H9 (cell line): ENCODE measurements around the gene BAZ2A. TPM values are rescaled to one million over a fixed set of nuclear protein-coding genes. Genes with fewer than 3 reads are reported as not detected.

ENCODE experiments used
- DNase-seq: peaks from one replicate; pipeline ENCODE4 v3.0.0-alpha.2; 2017
- H2AFZ ChIP-seq: one replicate; pipeline ENCODE4 v1.6.1; 2013; ENCODE audit warnings: mild to moderate bottlenecking, low read length, control low read depth, moderate library complexity
- H2AK5ac ChIP-seq: 2 replicates; pipeline ENCODE4 v1.6.1; 2013; ENCODE audit warnings: low read length, control low read depth, mixed read lengths; ENCODE audit not compliant: insufficient read length
- H2BK120ac ChIP-seq: one replicate; pipeline ENCODE4 v1.6.1; 2013; ENCODE audit warnings: low read depth, mild to moderate bottlenecking, low read length, control low read depth, inconsistent platforms; ENCODE audit not compliant: poor library complexity, severe bottlenecking
- H2BK12ac ChIP-seq: 2 replicates; pipeline ENCODE4 v1.6.1; 2013; ENCODE audit warnings: low read length, control low read depth, mixed read lengths, low read depth; ENCODE audit not compliant: insufficient read length
- H2BK15ac ChIP-seq: 2 replicates; pipeline ENCODE4 v1.6.1; 2013; ENCODE audit warnings: low read depth, low read length, control low read depth
- H2BK20ac ChIP-seq: one replicate; pipeline ENCODE4 v1.6.1; 2013; ENCODE audit warnings: low read depth, mild to moderate bottlenecking, low read length, control low read depth, inconsistent platforms; ENCODE audit not compliant: poor library complexity, severe bottlenecking
- H2BK5ac ChIP-seq: 2 replicates; pipeline ENCODE4 v1.6.1; 2013; ENCODE audit warnings: low read length, control low read depth, mixed read lengths; ENCODE audit not compliant: insufficient read length
- H3K14ac ChIP-seq: 2 replicates; pipeline ENCODE4 v1.6.1; 2013; ENCODE audit warnings: low read length, control low read depth; ENCODE audit not compliant: insufficient read depth
- H3K18ac ChIP-seq: 2 replicates; pipeline ENCODE4 v1.6.1; 2013; ENCODE audit warnings: low read depth, mild to moderate bottlenecking, mixed read lengths, low read length, control low read depth; ENCODE audit not compliant: insufficient read length
- H3K23ac ChIP-seq: 2 replicates; pipeline ENCODE4 v1.6.1; 2013; ENCODE audit warnings: low read length, control low read depth, mixed read lengths, low read depth; ENCODE audit not compliant: insufficient read length
- H3K23me2 ChIP-seq: 2 replicates; pipeline ENCODE4 v1.6.1; 2013; ENCODE audit warnings: low read depth, mild to moderate bottlenecking, mixed read lengths, low read length, control low read depth; ENCODE audit not compliant: insufficient read length, poor library complexity, severe bottlenecking
- H3K27ac ChIP-seq: 2 replicates; pipeline ENCODE4 v1.5.1; 2013; ENCODE audit warnings: low read length, control low read depth, mixed read lengths, low read depth; ENCODE audit not compliant: insufficient read length
- H3K27me3 ChIP-seq: 2 replicates; pipeline ENCODE4 v1.6.1; 2013; ENCODE audit warnings: low read length, control low read depth, inconsistent platforms; ENCODE audit not compliant: insufficient read depth
- H3K4ac ChIP-seq: 2 replicates; pipeline ENCODE4 v1.6.1; 2013; ENCODE audit warnings: low read depth, mild to moderate bottlenecking, control low read depth, inconsistent platforms, low read length, moderate library complexity
- H3K4me1 ChIP-seq: 2 replicates; pipeline ENCODE4 v1.6.1; 2013; ENCODE audit warnings: low read length, control low read depth, inconsistent platforms; ENCODE audit not compliant: insufficient read depth
- H3K4me2 ChIP-seq: 2 replicates; pipeline ENCODE4 v1.6.1; 2013; ENCODE audit warnings: low read length, control low read depth, mixed read lengths; ENCODE audit not compliant: insufficient read length, insufficient read depth
- H3K56ac ChIP-seq: 2 replicates; pipeline ENCODE4 v1.6.1; 2013; ENCODE audit warnings: low read depth, mild to moderate bottlenecking, mixed read lengths, low read length, control low read depth; ENCODE audit not compliant: insufficient read length
- H3K79me1 ChIP-seq: 2 replicates; pipeline ENCODE4 v1.6.1; 2013; ENCODE audit warnings: low read depth, mild to moderate bottlenecking, moderate library complexity, low read length, control low read depth, inconsistent platforms; ENCODE audit not compliant: insufficient read depth, poor library complexity, severe bottlenecking
- H3K79me2 ChIP-seq: 2 replicates; pipeline ENCODE4 v1.6.1; 2013; ENCODE audit warnings: low read length, control low read depth, inconsistent platforms; ENCODE audit not compliant: insufficient read depth
- H3K9ac ChIP-seq: 2 replicates; pipeline ENCODE4 v1.6.1; 2013; ENCODE audit warnings: low read length, control low read depth, mixed read lengths; ENCODE audit not compliant: insufficient read length; ENCODE audit errors: extremely low read depth
- H3K9me3 ChIP-seq: one replicate; pipeline ENCODE4 v1.6.1; 2013; ENCODE audit warnings: low read depth, low read length, inconsistent platforms; ENCODE audit not compliant: control insufficient read depth
- H3T11ph ChIP-seq: one replicate; pipeline ENCODE4 v1.6.1; 2013; ENCODE audit warnings: mild to moderate bottlenecking, low read length, control low read depth, inconsistent platforms
- H4K20me1 ChIP-seq: one replicate; pipeline ENCODE4 v1.6.1; 2013; ENCODE audit not compliant: control insufficient read depth, insufficient read length, insufficient read depth
- H4K5ac ChIP-seq: 2 replicates; pipeline ENCODE4 v1.6.1; 2013; ENCODE audit warnings: low read depth, mild to moderate bottlenecking, mixed read lengths, low read length, control low read depth; ENCODE audit not compliant: insufficient read length
- H4K8ac ChIP-seq: replicated peaks from 2 replicates; pipeline ENCODE4 v1.6.1; 2013; ENCODE audit warnings: low read length, control low read depth, mixed read lengths, low read depth; ENCODE audit not compliant: insufficient read length
- H4K91ac ChIP-seq: 2 replicates; pipeline ENCODE4 v1.6.1; 2013; ENCODE audit warnings: low read depth, mild to moderate bottlenecking, moderate library complexity, mixed read lengths, low read length, control low read depth; ENCODE audit not compliant: insufficient read length
- H3K27ac Mint-ChIP-seq, 3 experiments: 2 replicates in 2 of 3; 3 replicates in 1 of 3; pipeline ENCODE4 v1.8.0; 2020 to 2021; ENCODE audit warnings: mixed read lengths in 3 of 3, mild to moderate bottlenecking in 1 of 3, moderate library complexity in 1 of 3
- H3K27me3 Mint-ChIP-seq: 2 replicates; pipeline ENCODE4 v1.8.0; 2021; ENCODE audit warnings: low read depth, mild to moderate bottlenecking, moderate library complexity, mixed read lengths
- H3K36me3 Mint-ChIP-seq, 3 experiments: 2 replicates in 2 of 3; 3 replicates in 1 of 3; pipeline ENCODE4 v1.8.0; 2020 to 2021; ENCODE audit warnings: low read depth in 3 of 3, mixed read lengths in 3 of 3; ENCODE audit not compliant: insufficient read depth in 1 of 3
- H3K4me1 Mint-ChIP-seq, 2 experiments: 2 replicates each; pipeline ENCODE4 v1.8.0; 2020; ENCODE audit warnings: mixed read lengths in 2 of 2
- H3K4me3 Mint-ChIP-seq, 2 experiments: 2 replicates in 1 of 2; 3 replicates in 1 of 2; pipeline ENCODE4 v1.8.0; 2020 to 2021; ENCODE audit warnings: mild to moderate bottlenecking in 2 of 2, mixed read lengths in 2 of 2, moderate library complexity in 1 of 2
- H3K9me3 Mint-ChIP-seq, 2 experiments: 2 replicates in 1 of 2; 3 replicates in 1 of 2; pipeline ENCODE4 v1.8.0; 2020; ENCODE audit warnings: mild to moderate bottlenecking in 2 of 2, mixed read lengths in 2 of 2, moderate library complexity in 1 of 2
- CTCF ChIP-seq: fragments of 200-600 bp; sonication (generic); conservative IDR thresholded peaks from 3 replicates; pipeline ENCODE4 v1.8.0; 2021; ENCODE audit warnings: antibody characterized with exemption, mild to moderate bottlenecking
- WGBS: extraction: QIAGEN DNeasy Blood & Tissue Kit; methylation state at CpG from one replicate; pipeline ENCODE4 v1.1.7; 2013; ENCODE audit warnings: missing lambda C conversion rate, low lambda C conversion rate, mixed read lengths; ENCODE audit not compliant: insufficient read length; ENCODE audit errors: extremely low coverage; 5-methylcytosine and 5-hydroxymethylcytosine counted together
- total RNA-seq: library from RNA; stranded (reverse); gene quantifications from 2 replicates; pipeline ENCODE4 v1.2.1, GENCODE V29; 2021

The BAZ2A gene
- total RNA-seq, 1 experiment from 2014 or later: 108 TPM

GRCh38 chr12:56671608-56672007 is 41.5 kb upstream of the BAZ2A start:
- H3K4ac ChIP-seq: no peak overlapping the region
- H2BK5ac ChIP-seq: no peak overlapping the region
- H3K4me1 ChIP-seq: no peaks in the 10 kb centered on the region
- no peak overlapping the region for H3K14ac ChIP-seq
- H3K4me2 ChIP-seq: no peak overlapping the region
- H2AFZ ChIP-seq: no peak overlapping the region
- no peaks in the 10 kb centered on the region for H3K23me2 ChIP-seq
- H2AK5ac ChIP-seq: no peak overlapping the region
- H3K79me1 ChIP-seq: peaks cover 10% of the 10 kb centered on the region
- no peak overlapping the region for H4K91ac ChIP-seq
- WGBS: no CpG with 5 or more reads among the region's 2 CpGs
- H4K20me1 ChIP-seq: no peaks in the 10 kb centered on the region
- H3K56ac ChIP-seq: no peak overlapping the region
- H3K18ac ChIP-seq: no peak overlapping the region
- no peak for DNase-seq
- H3K9me3 ChIP-seq: no peaks in the 10 kb centered on the region
- TF ChIP-seq CTCF: no peak
- no peak overlapping the region for H3K9ac ChIP-seq
- no peak overlapping the region for H2BK120ac ChIP-seq
- H4K8ac ChIP-seq: no peak overlapping the region
- Mint-ChIP-seq H3K27ac (peak overlapping the region in 1 of 3 experiments; percentile 66; a peak in 2 of 7 replicates), H3K27me3 (no peaks in the 10 kb centered on the region), H3K36me3 (peaks cover 39 to 78% (median 64%) of the 10 kb centered on the region in 3 experiments; a peak in 6 of 7 replicates), H3K9me3 (no peaks in the 10 kb centered on the region), H3K4me1 (peaks cover 0 to 5% of the 10 kb centered on the region in 2 experiments; a peak in 1 of 4 replicates), H3K4me3 (no peak overlapping the region)
- H2BK15ac ChIP-seq: no peak overlapping the region
- H3T11ph ChIP-seq: no peak overlapping the region
- H3K79me2 ChIP-seq: peaks cover 8% of the 10 kb centered on the region; the same call in 1 of the 2 replicates
- no peaks in the 10 kb centered on the region for H3K27me3 ChIP-seq
- H2BK20ac ChIP-seq: no peak overlapping the region
- H2BK12ac ChIP-seq: no peak overlapping the region
- no peak overlapping the region for H3K27ac ChIP-seq
- H4K5ac ChIP-seq: no peak overlapping the region
- no peak overlapping the region for H3K23ac ChIP-seq
